OCI-LY7 (cell line): ENCODE data around the gene CTNNA3.

Experiments
- EZH2phosphoT487 ChIP-seq: fragments of 200-600 bp; sonication (generic); IDR thresholded peaks from 2 replicates; pipeline ENCODE4 v1.6.1; 2018; ENCODE audit warnings: low read depth, borderline replicate concordance, mild to moderate bottlenecking, mixed run types, antibody characterized with exemption, low read length, moderate library complexity, mixed read lengths
- TF ChIP-seq, protein P1 (sequence below): fragments of 200-600 bp; sonication (generic); conservative IDR thresholded peaks from 2 replicates; pipeline ENCODE4 v1.5.1; 2014; ENCODE audit warnings: mild to moderate bottlenecking, antibody characterized with exemption, low read length, moderate library complexity, mixed read lengths

DNA sequence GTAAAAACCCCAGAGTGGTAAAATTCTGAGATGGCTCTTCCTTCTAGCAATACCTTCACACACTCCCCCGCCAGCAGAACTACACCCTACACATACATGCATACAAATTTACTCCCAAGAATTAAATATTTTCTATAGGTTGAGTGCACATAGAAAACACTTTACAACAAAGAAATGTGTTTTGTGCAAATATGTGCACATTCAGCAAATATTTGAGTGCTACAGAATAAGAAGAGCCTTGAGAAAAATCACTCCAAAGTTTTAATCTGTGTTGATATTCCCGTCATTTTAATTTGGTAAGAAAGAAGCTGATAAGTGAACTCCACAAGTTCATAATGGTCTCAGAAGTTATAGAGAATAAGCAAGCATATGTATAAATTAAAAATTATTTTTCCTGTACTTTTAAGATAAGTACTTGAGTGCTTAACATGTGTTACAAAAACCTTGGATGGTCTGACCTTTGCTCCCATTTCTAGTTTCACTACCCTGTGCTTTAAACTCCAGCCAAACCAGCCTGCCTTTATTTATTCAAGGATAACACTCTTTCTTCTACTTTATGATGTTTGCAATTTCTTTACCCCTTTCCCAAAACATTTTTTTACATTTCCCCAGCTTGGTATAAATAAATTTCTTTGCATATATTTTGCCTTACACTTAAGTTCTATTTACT is 1503.7 kb downstream of the CTNNA3 start:
- TF ChIP-seq, protein P1, sequence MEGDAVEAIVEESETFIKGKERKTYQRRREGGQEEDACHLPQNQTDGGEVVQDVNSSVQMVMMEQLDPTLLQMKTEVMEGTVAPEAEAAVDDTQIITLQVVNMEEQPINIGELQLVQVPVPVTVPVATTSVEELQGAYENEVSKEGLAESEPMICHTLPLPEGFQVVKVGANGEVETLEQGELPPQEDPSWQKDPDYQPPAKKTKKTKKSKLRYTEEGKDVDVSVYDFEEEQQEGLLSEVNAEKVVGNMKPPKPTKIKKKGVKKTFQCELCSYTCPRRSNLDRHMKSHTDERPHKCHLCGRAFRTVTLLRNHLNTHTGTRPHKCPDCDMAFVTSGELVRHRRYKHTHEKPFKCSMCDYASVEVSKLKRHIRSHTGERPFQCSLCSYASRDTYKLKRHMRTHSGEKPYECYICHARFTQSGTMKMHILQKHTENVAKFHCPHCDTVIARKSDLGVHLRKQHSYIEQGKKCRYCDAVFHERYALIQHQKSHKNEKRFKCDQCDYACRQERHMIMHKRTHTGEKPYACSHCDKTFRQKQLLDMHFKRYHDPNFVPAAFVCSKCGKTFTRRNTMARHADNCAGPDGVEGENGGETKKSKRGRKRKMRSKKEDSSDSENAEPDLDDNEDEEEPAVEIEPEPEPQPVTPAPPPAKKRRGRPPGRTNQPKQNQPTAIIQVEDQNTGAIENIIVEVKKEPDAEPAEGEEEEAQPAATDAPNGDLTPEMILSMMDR, result no peak
- TF ChIP-seq EZH2phosphoT487, result no peak
